ENCODE results near the gene MYL6B.
"Not testable (repeated sequence)": the region's sequence is repeated elsewhere in the genome, so short reads cannot be mapped to it uniquely, and the experiment has no call there.

MYL6B gene

DNA sequence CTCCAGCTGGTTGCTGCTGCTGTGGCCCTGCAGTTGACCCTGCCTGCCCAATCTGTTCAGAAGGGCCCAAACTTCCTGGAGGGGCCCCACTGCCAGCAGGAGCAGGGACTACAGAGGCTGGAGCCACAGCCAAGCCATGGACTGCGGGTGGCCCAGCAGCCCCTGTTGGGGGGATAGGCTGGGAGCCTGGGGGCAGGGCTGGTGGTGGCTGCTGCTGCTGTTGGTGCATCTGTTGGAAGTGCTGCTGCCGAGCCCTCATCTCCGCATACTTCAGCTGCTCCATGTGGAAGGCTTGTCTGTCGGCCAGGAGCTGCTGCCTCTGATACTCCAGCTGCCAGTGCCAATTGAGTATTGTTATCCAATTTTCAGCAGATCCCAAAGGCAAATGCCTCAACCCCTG, 13.0 kb downstream of the MYL6B start:
- no peak for DNase-seq (ENCODE audit: low spot score)

DNA sequence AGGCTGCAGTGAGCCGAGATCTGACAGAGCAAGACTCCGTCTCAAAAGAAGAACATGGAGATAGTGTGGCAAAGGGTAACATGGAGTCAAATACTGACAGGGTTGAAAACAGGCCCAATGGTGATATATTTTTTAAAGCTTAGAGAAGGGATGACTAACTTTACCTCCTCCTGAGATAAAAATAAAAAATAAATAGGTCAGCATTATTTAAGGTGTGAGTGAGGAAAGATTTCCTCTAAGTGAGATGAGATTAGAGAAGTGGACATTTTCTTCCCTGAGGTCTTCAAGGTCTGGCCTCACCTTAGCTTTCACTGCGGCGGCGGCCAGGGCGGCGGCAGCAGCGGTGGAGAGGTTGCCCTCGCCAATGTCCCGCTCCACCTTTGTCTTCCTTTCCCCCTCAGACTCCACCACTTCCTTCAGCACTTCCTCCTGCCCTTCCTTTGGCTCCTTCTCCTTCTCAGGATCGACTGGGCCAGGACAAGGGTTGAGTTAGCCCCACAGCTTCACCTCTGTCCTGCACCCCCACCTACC, 16.9 kb downstream of the MYL6B start:
- DNase-seq (ENCODE audit: low spot score), result no peak

DNA sequence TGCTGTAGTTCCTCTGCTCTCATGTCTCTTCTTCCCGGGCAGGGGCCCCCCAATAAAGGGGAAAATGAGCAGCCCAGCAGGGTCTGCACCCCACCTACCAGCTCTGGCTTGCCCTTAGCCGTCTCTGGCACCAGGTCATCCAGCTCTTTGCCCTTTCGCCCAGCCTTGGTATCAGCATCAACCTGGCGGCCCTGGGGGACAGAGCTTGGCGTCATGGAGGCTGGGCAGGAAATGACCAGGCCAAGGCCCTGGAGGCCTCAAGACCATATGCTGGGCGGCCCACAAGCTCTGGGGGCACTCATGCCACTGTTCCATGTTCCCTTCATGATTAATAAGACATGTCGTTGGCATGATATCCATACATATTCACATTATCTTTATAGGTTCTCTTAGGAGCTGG, 20.5 kb downstream of the MYL6B start:
- no peak for DNase-seq (ENCODE audit: low spot score)

DNA sequence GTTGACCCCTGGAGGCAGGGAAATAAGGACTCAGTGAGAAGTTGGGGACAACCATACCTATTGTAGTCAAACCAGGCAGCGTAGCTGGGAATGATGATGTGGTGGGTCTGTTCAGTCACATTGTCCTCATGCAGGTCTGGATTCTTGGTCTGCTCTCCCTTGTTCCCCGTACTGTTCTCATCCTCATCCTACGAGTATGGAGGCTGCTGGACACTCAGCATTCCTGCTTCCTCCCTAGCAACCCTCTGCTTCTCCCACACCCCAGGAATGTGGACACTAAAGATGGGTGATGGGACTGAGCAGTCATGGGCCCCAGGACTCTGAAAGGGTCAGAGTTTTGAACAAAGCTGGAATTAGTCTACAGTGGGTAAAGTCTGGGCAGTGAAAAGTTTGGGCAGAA, 26.0 kb downstream of the MYL6B start:
- no peak for DNase-seq (ENCODE audit: low spot score)

DNA sequence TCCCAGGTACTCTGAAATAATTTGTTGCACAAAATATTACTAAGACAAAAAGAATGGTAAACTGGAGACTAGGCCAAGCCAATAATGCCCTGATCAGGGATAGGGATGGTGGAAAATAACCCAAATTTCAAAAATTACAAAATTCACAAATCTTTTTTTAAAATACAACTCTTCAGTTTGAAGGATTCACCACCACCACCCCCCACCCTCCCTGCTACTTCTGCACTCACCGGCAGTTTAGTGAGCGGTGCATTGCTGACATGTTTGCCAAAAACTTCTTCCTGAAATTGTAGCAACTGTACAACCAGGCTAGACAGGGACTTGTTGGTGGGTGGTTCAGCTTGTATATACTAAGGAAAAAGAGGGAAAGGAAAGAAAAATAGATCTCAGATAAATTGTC, 34.6 kb downstream of the MYL6B start:
- DNase-seq (ENCODE audit: low spot score), result no peak

DNA sequence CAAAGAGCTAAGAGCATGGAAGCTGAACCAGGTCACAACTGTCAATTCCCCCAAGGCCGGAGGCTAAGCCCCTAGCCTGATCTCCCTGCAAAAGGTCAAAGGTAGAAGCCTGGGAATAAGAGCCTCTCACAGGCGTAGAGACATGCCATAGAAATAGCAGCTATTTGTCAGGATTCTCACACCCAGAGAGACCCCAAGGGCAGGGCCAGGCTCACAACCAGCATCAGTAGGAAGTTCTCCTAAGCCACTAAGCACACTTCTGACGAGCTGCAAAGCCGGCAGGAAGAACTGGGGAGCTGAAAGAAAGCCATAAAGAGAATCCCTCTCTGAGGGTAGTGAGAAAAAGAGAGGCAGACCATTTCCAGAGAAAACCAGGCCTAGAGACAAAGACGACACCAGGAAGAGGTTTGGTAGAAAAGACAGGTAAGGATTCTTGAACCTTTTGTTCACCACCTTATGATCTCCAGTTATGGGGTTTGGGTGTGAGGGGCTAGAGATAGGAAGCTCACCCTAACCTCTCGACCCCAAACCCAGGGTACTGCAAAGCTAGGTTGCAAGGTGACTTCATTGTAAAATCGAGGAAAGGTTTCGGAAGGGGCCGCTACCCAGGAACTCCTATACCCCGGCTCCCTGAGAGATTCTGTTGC, 35.9 kb downstream of the MYL6B start:
- DNase-seq (ENCODE audit: low spot score), result no peak

DNA sequence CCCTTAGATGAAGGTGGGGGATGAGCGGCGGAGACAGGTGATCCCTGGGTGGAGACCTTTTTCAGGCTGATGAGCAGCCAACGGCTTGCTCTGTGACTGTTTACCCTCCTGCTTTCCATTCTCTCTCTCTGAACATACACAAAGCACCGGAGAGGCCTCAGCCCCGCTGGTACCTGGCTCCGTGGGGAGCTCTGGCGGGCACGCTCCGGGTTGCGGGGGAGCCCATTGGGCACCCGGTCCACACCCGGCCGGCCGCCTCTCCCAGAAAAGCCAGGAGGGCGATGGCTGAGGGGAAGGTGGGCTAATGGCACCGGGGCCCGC, 36.4 kb downstream of the MYL6B start:
- no peak for DNase-seq (ENCODE audit: low spot score)

DNA sequence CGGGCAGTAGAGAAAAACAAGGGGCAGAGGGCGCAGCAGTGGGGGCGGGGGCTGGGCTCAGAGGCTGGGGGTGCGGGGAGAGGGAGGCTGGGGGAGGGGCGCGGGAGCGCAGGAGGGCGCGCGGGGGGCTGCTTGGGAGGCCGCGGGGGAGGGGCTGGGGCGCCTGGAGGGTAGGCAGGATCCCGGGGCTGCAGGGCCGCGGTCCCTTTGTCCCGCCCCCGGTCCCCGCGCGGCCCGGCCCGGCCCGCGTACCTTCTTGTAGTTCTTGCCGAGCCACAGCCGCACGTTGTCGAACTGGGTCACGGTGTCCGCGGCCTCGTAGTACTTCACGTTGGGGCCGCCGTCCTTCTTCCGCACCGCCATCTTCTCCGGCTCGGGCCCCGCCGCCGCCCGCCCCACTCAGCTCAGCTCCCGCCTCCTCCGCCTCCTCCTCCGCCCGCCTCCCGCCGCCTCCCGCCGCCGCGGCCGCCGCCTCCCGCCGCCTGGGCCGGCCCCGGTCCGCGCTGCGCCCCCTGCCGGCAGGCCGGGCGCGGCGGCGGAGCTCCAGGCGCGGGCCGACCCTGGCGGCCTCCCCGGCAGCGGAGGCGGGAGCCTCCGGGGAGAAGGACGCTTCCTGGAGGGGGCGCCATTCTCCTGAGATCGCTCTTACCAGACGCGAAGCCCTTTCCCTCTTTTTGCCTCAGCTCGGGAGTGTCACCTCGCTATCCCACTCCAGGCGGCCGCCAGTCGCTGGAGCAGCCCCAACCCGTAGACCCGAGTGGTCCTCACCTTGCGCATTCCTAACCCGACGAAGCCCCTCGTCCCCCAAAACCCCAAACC, 36.9 kb downstream of the MYL6B start, which contains the start of gene SMARCC2:
TSS of gene SMARCC2 (minus strand) at position 385 of the 819 bp plus-strand sequence. CDS start at position 363, 22 bp downstream.
- peak; percentile 80 for DNase-seq (ENCODE audit: low spot score)

DNA sequence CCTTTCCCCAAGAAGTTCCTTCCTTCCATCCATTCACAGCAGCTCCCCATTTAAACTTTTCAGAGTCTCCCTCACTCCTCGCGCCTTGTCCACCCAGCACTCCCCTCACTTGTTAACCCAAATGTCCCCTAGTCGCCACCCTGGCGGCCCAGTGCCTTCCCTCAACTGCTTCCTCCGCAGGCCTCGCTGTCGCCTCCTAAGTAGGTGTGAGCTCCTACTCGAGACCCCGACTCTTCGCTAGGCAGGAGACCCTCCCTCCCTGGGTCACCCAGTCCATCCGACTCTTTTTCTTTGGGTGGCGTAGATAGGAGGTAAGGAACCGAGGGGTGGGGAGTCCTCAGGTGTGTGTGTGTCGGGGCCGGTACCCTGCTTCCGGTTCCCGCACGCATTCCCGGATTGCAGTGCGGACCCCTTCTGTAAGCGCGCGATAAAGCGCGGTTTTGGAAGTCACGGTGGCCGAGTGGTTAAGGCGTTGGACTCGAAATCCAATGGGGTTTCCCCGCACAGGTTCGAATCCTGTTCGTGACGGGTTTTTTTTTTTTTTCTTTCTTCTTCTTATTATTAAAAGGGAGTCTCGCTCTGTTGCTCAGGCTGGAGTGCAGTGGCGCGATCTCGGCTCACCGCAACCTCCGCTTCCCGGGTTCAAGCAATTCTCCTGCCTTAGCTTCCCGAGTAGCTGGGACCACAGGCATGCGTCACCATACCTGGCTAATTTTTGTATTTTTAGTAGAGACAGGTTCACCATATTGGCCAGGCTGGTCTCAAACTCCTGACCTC, 37.7 kb downstream of the MYL6B start:
- DNase-seq (ENCODE audit: low spot score), result peak; percentile 71

DNA sequence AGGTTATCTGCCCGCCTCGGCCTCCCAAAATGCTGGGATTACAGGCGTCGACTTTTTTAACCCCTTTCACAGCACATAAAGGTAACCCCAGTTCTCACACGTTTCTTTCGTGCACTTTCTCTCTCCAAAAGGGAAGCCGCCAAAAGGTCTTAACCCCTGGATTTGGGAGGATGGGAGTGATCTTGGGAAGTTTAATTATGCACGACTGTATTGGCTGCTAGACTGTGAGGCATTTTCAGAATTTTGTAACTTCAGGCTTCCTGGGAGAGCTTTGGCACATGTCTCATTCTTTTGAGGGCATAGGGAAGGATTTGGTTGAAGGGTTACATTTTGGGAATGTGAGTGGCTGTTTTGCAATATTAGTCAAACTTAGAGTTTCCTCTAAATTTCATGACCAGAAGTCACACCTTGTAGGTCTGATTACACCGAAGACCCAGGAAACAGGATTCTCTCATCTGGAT, 38.3 kb downstream of the MYL6B start:
- no peak for DNase-seq (ENCODE audit: low spot score)

DNA sequence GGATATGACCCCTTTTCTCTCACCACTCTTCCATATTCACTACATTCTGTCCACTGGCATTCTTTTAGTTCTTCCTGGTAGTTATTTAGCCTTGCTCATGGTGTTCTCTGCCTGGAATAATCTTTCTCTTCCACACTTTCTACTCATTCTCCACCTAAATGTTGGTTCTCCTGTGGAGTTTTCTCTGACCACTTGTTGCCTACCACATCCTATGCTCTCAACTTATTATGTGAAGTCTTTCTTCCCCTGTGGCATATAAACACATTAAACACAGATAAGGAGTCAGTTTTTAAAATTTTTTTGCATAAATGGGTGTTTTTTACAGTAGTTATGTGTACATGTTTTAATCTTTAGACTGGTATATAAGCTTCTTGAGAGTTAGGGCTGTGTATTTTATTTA, 40.2 kb downstream of the MYL6B start:
- DNase-seq (ENCODE audit: low spot score), result no peak

DNA sequence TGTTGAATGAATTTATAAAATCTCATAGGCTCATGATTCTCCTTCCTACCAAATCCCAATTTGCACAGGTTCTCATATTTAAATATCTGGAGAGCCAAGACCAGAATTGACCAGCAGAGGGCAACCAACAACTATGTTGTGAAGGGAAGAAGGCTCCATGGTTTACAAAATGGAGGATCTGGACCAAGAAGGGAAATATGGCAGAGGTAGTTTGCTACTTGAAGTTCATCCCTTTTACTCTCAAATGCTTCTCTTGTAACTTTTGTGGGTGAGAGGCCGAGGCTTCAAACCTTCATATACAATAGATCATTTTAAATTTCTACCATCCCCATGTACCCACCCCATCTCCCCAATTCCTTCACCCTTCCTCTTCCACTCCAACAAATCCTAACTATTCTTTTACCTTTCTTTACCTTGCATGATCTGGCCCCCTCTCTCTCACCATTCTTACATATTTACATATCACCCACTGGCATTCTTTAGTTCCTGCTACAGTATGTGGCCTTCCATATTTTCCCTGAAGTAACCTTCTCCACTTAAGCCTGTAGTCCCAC, 40.7 kb downstream of the MYL6B start:
- DNase-seq (ENCODE audit: low spot score), result peak; percentile 81

DNA sequence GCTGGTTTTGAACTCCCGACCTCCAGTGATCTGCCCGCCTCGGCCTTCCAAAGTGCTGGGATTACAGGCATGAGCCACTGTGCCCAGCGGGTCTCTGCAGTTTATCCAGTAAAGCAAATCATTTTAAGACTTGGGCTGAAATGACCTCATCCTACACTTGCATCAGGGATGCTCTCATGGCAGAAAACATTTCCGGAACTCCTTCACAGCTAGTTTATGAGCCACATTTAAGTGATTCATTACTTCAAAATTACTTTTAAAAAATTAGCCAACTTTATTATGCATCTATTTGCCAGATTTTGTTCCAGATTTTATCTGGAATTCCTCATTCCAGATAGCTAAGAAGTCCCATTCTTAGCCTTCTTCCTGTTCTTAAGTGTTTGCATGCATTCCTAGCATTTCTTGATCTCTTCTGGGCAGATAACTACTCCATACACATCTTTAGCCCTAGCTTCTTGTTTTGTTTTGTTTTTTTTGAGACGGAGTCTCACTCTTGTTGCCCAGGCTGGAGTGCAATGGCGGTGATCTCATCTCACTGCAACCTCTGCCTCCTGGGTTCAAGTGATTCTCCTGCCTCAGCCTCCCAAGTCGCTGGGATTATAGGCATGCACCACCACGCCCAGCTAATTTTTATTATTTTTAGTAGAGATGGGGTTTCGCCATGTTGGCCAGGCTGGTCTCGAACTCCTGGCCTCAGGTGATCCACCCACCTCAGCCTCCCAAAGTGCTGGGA, 44.6 kb downstream of the MYL6B start:
- not testable (repeated sequence) for DNase-seq (ENCODE audit: low spot score)

DNA sequence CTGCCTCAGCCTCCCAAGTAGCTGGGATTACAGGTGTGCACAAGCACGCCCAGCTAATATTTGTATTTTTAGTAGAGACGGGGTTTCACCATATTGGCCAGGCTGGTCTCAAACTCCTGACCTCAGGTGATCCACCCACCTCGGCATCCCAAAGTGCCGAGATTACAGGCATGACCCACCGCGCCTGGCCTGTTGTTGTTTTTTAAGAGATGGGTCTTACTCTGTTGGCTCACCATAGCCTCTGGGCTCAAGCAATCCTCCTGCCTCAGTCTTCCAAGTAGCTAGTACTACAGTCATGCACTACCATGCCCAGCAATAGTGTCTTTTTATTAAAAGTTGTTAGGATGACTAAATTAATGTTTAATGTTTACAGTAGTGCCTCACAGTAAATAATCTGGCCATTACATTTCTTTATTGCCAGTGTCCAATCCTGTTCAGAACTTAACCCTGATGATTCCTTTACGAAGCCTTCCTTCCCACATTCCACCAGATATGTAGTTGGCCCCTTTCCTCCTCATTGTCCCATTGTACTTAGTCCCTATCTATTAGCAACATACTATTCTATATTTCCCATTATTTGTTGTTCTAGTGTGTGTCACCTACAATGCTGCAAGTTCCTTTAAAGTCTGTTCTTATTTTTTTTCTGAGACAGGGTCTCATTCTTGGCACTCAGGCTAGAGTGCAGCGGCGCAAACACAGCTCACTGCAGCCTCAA, 45.7 kb downstream of the MYL6B start:
- DNase-seq (ENCODE audit: low spot score), result no peak

DNA sequence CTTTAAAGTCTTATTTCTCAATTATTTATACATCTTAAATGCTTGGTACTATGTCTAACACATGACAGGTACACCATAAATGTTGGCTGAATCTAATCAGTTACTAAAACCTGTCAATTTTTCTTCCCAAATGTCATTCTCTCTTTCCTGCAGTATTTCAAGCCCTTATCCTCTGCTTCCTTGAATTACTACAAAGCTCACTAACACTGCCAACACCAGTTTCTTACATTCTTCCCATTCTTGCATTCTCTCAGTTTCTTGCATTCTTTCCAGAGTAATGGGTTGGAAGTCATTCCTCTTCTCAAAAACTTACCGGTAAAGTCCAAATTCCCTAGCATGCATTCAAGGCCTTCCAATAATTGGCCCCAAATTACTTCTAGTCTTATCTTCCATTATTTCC, 46.4 kb downstream of the MYL6B start:
- DNase-seq (ENCODE audit: low spot score), result no peak

DNA sequence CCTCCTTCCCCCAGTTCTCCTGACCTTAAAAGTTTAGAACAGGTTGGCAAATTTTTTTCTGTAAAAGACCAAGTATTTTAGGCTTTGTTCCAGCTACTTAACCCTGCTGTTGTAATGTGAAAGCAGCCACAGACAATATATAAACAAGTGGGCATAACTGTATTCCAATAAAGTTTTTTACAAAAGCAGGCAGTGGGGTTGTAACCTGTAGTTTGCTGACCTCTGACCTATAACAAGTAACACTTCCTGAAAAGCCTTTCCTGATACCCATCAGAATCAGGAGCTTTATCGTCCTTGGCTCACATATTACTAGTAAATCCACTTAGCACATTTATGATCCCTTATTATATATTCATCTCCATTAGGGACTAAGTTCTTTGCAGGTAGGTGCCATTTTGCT, 50.0 kb downstream of the MYL6B start:
- no peak for DNase-seq (ENCODE audit: low spot score)

DNA sequence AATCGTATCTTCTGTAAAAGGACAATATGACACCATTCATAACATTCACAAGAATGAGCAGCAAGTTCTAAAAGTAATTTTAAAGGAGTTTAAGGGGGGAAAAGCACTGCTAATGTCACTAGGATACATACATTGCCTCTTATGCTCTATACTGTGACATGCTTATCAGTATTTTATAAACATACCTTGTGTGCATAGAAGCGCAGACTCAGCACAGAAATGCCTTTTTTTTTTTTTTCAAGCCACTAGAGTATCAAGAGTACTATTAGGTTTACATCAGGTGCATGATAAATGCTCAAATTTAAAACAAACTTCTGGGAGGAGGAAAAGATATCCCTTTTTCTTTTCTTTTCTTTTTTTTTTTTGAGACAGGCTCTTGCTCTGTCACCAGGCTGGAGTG, 50.5 kb downstream of the MYL6B start:
- DNase-seq (ENCODE audit: low spot score), result no peak

DNA sequence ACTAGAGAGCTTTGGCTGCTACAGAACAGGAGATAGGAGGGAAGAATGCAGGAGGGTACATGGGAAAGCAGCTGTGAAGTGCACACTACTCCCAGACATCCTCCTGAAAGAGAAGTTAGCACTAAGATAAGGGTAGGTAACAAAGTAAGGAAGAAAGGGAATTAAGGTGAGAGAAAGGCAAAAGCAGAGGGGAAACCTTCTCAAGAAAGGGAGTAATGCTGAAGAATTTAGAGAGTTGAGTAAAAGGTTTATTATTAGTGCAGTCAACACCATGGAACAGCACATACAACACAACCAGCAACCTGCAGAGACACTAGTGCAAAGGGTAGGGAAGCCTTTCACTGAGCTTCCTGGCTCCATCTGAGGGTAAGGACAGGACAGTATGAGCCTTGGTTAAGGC, 51.9 kb downstream of the MYL6B start:
- no peak for DNase-seq (ENCODE audit: low spot score)

DNA sequence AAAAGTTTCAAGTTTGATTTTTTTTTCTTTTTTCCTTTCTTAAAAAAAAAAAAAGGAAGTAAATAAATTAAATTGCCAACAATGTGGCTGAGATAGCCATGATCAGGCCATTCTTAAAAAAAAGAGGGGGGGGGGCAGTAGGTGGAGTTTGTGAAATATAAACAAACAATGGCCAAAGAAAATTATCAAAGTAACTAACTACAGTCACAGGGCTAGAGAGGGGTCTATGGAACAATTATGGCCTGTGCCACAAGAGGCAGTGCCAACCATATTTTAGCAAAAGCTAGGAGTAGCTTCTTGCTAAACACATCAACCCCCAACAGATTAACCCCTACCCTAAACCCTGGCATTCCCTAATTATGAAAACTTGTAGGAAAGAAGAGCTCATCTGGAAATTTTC, 53.1 kb downstream of the MYL6B start:
- DNase-seq (ENCODE audit: low spot score), result no peak

DNA sequence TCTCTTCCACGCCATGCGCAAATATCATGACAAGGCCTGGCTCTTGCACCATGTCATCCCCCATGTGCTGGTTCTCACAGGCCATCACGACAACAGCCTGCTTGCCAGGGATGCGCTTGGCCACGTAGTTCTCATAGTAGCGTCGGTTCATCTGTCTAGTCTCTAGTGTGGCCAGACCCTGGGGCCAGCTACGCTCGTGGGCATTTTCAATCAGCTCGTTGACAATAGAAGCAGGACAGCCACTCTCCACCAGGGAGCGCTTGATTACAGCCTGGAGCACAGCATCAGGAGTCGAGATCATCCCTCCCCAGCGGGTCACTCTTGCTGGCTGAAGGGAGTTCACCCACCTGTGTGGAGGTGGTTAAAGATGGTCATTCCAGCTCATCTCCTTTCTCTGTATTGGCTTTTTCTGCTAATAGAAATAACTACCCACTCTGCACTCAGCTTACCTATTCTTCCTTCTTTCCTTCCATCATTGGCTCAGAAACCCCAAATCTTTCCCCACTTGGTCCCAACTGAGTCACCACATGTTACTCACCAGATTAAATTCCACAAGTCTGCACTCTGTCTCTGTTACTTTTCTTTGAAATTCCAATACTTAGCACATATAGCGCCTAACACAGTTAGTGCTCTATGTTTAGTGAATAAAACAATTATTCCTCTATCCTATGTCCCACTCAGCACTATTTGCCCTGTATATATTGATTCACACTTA, 54.2 kb downstream of the MYL6B start:
- no peak for DNase-seq (ENCODE audit: low spot score)

Data from globus pallidus (tissue), 1 donor.